DOHH2 (cell line): Measurements from ENCODE around the gene PEX26.

Source experiments
- H3F3A ChIP-seq: fragments of 200-600 bp; sonication (generic), shearing (Covaris generic); 2 replicates; pipeline ENCODE4 v1.6.0; 2016; ENCODE audit warnings: antibody characterized with exemption, mild to moderate bottlenecking; ENCODE audit not compliant: control insufficient read depth, insufficient read depth
- H3K27ac ChIP-seq: fragments of 200-600 bp; sonication (generic); 2 replicates; pipeline ENCODE4 v1.5.1; 2014; ENCODE audit warnings: low read depth, mild to moderate bottlenecking, low read length, moderate library complexity
- H3K27me3 ChIP-seq: fragments of 200-600 bp; sonication (generic); 2 replicates; pipeline ENCODE4 v1.6.1; 2014; ENCODE audit warnings: mild to moderate bottlenecking, low read length, mixed read lengths; ENCODE audit not compliant: control insufficient read depth
- H3K36me3 ChIP-seq: fragments of 200-600 bp; sonication (generic); 2 replicates; pipeline ENCODE4 v1.6.1; 2014; ENCODE audit warnings: mild to moderate bottlenecking, low read length, moderate library complexity, mixed read lengths; ENCODE audit not compliant: control insufficient read depth
- H3K4me1 ChIP-seq: fragments of 200-600 bp; sonication (generic); 2 replicates; pipeline ENCODE4 v1.6.1; 2014; ENCODE audit warnings: mild to moderate bottlenecking, low read length, mixed read lengths; ENCODE audit not compliant: control insufficient read depth
- H3K4me2 ChIP-seq: fragments of 200-600 bp; sonication (generic); 2 replicates; pipeline ENCODE4 v1.6.0; 2014; ENCODE audit warnings: mild to moderate bottlenecking, low read length, moderate library complexity
- H3K4me3 ChIP-seq: fragments of 200-600 bp; sonication (generic); 2 replicates; pipeline ENCODE4 v1.5.1; 2014; ENCODE audit warnings: mild to moderate bottlenecking, low read length, mixed read lengths
- H3K79me2 ChIP-seq: fragments of 200-600 bp; sonication (generic); 2 replicates; pipeline ENCODE4 v1.6.1; 2014; ENCODE audit warnings: mild to moderate bottlenecking, low read length, mixed read lengths; ENCODE audit not compliant: control insufficient read depth
- H3K9me2 ChIP-seq: fragments of 200-600 bp; sonication (generic); replicated peaks from 2 replicates; pipeline ENCODE4 v1.6.1; 2014; ENCODE audit warnings: mild to moderate bottlenecking, low read length, mixed read lengths; ENCODE audit not compliant: control insufficient read depth
- H3K9me3 ChIP-seq: fragments of 200-600 bp; sonication (generic); 2 replicates; pipeline ENCODE4 v1.6.1; 2014; ENCODE audit warnings: antibody characterized with exemption, low read length, mixed read lengths; ENCODE audit not compliant: control insufficient read depth, insufficient read depth
- H4K20me1 ChIP-seq: fragments of 200-600 bp; sonication (generic); 2 replicates; pipeline ENCODE4 v1.6.0; 2014; ENCODE audit warnings: low read depth, mild to moderate bottlenecking, antibody characterized with exemption, low read length, moderate library complexity; ENCODE audit not compliant: control insufficient read depth, insufficient read depth
- CTCF ChIP-seq: fragments of 200-600 bp; sonication (generic); IDR thresholded peaks from one replicate; pipeline ENCODE4 v1.5.1; 2014; ENCODE audit warnings: antibody characterized with exemption, mild to moderate bottlenecking, low read depth, low read length; ENCODE audit not compliant: poor library complexity, severe bottlenecking
- EZH2phosphoT487 ChIP-seq: fragments of 200-600 bp; sonication (generic); IDR thresholded peaks from 2 replicates; pipeline ENCODE4 v1.6.1; 2017; ENCODE audit warnings: borderline replicate concordance, mild to moderate bottlenecking, antibody characterized with exemption, low read length, moderate library complexity, mixed read lengths

The PEX26 gene

DNA sequence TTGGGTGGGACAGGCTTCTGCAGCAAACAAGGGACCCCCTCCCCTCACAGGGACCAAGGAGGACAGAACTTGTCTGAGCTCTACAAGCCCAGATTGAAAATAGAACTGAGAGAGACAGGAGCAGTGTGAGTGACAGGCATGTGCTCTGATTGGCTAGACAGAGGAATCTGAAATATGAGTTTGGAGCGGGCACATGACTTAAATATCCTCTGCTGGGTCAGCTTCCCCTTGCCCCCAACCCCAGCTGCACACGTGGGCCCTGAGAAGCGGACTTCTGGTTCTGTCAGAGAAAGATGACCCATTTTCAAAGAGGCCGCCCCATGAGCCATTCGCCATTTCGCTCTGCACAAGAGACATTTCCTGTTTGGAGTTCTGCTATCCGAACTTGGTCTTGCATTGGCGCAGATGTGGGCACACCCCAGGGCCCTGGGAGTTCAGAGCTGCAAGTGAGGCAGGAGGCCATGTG is 38.1 kb downstream of the PEX26 start:
- H3K4me2 ChIP-seq, result no peak overlapping the region
- H3K79me2 ChIP-seq, result no peaks in the 10 kb centered on the region
- H3K4me1 ChIP-seq, result peaks cover 34% of the 10 kb centered on the region
- no peaks in the 10 kb centered on the region for H4K20me1 ChIP-seq
- peaks cover 10% of the 10 kb centered on the region for H3F3A ChIP-seq
- no peaks in the 10 kb centered on the region for H3K27me3 ChIP-seq
- no peaks in the 10 kb centered on the region for H3K9me2 ChIP-seq
- H3K4me3 ChIP-seq, result no peak overlapping the region
- no peaks in the 10 kb centered on the region for H3K9me3 ChIP-seq
- no peaks in the 10 kb centered on the region for H3K36me3 ChIP-seq
- TF ChIP-seq EZH2phosphoT487 (no peak), CTCF (no peak)
- H3K27ac ChIP-seq, result no peak overlapping the region

DNA sequence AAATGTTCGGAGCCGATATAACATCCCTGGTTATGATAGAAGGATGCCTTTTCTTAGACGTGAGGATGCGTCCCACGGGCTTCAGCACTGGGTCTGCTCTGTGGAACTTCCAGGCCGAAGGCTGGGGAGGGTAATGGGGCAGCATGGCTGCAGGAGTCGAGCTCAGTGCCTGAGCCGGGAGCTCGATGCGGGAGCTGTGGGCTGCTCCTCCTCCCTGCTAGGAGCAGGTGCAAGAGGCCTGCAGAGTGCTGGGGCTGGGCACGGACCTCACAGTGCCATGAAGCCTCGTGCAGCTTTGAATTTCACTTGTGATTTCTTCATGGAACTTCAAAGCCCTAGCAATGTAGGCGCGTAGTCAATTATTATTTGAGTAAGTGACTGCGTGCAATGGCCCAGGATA is 38.8 kb downstream of the PEX26 start:
- no peak for TF ChIP-seq CTCF
- no peak for TF ChIP-seq EZH2phosphoT487
- H3K9me3 ChIP-seq, result no peaks in the 10 kb centered on the region
- no peak overlapping the region for H3K4me2 ChIP-seq
- no peak overlapping the region for H3K4me3 ChIP-seq
- H3K4me1 ChIP-seq, result peaks cover 27% of the 10 kb centered on the region
- no peaks in the 10 kb centered on the region for H3K79me2 ChIP-seq
- H3K27ac ChIP-seq, result no peak overlapping the region
- no peaks in the 10 kb centered on the region for H3K9me2 ChIP-seq
- H3F3A ChIP-seq, result peaks cover 10% of the 10 kb centered on the region
- H3K27me3 ChIP-seq, result no peaks in the 10 kb centered on the region
- no peaks in the 10 kb centered on the region for H4K20me1 ChIP-seq
- no peaks in the 10 kb centered on the region for H3K36me3 ChIP-seq

DNA sequence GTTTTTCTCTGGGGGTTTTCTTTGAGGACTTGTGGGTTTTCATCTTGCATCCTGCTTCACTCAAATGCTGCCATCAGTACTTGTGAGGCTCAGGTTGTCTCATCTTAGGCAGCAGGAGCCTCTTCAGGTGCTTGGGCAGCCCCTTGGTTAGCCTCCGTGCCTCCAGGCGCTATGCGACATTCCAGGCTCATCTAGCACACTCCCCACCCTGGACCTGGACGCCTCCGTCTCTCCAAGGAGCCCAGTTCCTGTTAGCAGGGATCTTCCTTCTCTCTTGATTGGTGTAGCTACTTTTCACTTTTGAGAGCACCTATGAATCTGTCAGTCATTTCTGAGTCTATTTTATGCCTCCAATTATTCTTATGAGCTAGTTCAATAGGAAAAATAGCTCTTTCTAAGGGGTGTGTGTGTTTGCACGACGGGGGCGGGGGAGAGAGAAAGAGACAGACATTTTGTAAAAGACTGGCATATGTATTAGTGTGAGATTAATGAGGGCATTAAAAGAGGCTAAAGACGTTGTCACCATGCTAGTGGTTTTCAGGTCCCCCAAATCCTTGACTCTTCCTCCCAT is 40.6 kb downstream of the PEX26 start:
- H3K79me2 ChIP-seq, result no peaks in the 10 kb centered on the region
- H3K36me3 ChIP-seq, result no peaks in the 10 kb centered on the region
- no peak overlapping the region for H3K4me2 ChIP-seq
- H3K27me3 ChIP-seq, result no peaks in the 10 kb centered on the region
- H3K4me1 ChIP-seq, result peaks cover 16% of the 10 kb centered on the region
- H4K20me1 ChIP-seq, result no peaks in the 10 kb centered on the region
- TF ChIP-seq CTCF (no peak), EZH2phosphoT487 (no peak)
- no peak overlapping the region for H3K27ac ChIP-seq
- H3K4me3 ChIP-seq, result no peak overlapping the region
- no peaks in the 10 kb centered on the region for H3F3A ChIP-seq
- no peaks in the 10 kb centered on the region for H3K9me3 ChIP-seq
- H3K9me2 ChIP-seq, result no peaks in the 10 kb centered on the region
